Esophagus squamous epithelium (tissue), 4 donors: ENCODE data around the gene TAOK3.

ENCODE experiments used
- POLR2A ChIP-seq, 4 donors: fragments of 450-650 bp; IDR thresholded peaks; one replicate each; pipeline ENCODE4 v1.6.1; 2017; ENCODE audit warnings: antibody characterized with exemption in 4 of 4, mild to moderate bottlenecking in 4 of 4, moderate library complexity in 3 of 4
- TF ChIP-seq, protein P1 (sequence below), 6 experiments: fragments of 450-650 bp in 4 of 6; fragments of 200-600 bp in 2 of 6; sonication (generic) in 2 of 6; IDR thresholded peaks; one replicate each; pipeline ENCODE4 v1.5.1; 2016 to 2019; ENCODE audit warnings: antibody characterized with exemption in 6 of 6, mild to moderate bottlenecking in 4 of 6, moderate library complexity in 4 of 6

DNA sequence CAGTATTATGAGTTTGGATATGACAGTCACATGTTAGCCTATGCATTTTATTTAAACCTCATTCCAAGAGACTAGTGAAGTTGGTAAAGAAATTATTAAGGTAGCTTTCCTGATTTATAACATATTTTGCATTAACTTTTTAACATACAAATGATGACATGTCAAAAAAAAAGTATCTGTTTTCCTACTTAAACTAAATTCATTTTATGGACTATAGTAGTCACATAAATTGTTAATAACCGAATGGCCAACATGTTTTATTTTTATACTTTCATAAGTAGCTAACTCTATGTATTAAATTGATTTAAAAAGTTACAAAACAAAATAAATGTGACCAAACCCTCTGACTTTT lies 14.7 kb downstream of the TAOK3 start:
- TF ChIP-seq, protein P1, sequence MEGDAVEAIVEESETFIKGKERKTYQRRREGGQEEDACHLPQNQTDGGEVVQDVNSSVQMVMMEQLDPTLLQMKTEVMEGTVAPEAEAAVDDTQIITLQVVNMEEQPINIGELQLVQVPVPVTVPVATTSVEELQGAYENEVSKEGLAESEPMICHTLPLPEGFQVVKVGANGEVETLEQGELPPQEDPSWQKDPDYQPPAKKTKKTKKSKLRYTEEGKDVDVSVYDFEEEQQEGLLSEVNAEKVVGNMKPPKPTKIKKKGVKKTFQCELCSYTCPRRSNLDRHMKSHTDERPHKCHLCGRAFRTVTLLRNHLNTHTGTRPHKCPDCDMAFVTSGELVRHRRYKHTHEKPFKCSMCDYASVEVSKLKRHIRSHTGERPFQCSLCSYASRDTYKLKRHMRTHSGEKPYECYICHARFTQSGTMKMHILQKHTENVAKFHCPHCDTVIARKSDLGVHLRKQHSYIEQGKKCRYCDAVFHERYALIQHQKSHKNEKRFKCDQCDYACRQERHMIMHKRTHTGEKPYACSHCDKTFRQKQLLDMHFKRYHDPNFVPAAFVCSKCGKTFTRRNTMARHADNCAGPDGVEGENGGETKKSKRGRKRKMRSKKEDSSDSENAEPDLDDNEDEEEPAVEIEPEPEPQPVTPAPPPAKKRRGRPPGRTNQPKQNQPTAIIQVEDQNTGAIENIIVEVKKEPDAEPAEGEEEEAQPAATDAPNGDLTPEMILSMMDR (IDR thresholded peaks at IDR 0.05): no peak
- no peak for TF ChIP-seq POLR2A (IDR thresholded peaks at IDR 0.05)
